Activated CD4-positive, alpha-beta T cell treated with anti-CD3 and anti-CD28 coated beads, Interleukin-2, amount 50 U/mL, for 4 hours (primary cell): ENCODE results near the gene SPNS2.

Source experiments
- DNase-seq, 2 experiments: peaks; one replicate each; pipeline ENCODE4 v3.0.0-alpha.2; 2020

The SPNS2 gene

GRCh38 chr17:4504188-4504587, 5.5 kb downstream of the SPNS2 start:
- DNase-seq: no peak

GRCh38 chr17:4505187-4505586, 6.5 kb downstream of the SPNS2 start:
- no peak for DNase-seq

- no peak for DNase-seq
These were observed 7.6 kb downstream of the SPNS2 start for GRCh38 chr17:4506175-4506813.

GRCh38 chr17:4506892-4507291, 8.2 kb downstream of the SPNS2 start:
- DNase-seq: no peak

GRCh38 chr17:4507361-4508111, 8.9 kb downstream of the SPNS2 start:
- DNase-seq: no peak

GRCh38 chr17:4508207-4508606, 9.5 kb downstream of the SPNS2 start:
- DNase-seq: no peak

- DNase-seq: no peak
These were observed 10.7 kb downstream of the SPNS2 start for GRCh38 chr17:4509401-4509800.

- DNase-seq: no peak
These were observed 11.4 kb downstream of the SPNS2 start for GRCh38 chr17:4509923-4510617.

- DNase-seq: no peak
These were observed 11.9 kb downstream of the SPNS2 start for GRCh38 chr17:4510618-4510941.

- no peak for DNase-seq
These were observed 12.7 kb downstream of the SPNS2 start for GRCh38 chr17:4511199-4511932.

- DNase-seq: no peak
These were observed 13.8 kb downstream of the SPNS2 start for GRCh38 chr17:4512156-4513112.

GRCh38 chr17:4513113-4514032, 14.7 kb downstream of the SPNS2 start:
- no peak for DNase-seq

- DNase-seq: no peak
These were observed 15.5 kb downstream of the SPNS2 start for GRCh38 chr17:4514206-4514605.

GRCh38 chr17:4514779-4515178, 16.1 kb downstream of the SPNS2 start:
- DNase-seq: no peak

GRCh38 chr17:4515501-4515900, 16.8 kb downstream of the SPNS2 start:
- DNase-seq: no peak

GRCh38 chr17:4516735-4517134, 18.1 kb downstream of the SPNS2 start:
- no peak for DNase-seq

GRCh38 chr17:4518901-4519300, 20.2 kb downstream of the SPNS2 start:
- DNase-seq: no peak

- no peak for DNase-seq
These were observed 20.7 kb downstream of the SPNS2 start for GRCh38 chr17:4519361-4519788.

- no peak for DNase-seq
These were observed 21.6 kb downstream of the SPNS2 start for GRCh38 chr17:4520060-4520893.
